GM12874 (cell line): ENCODE measurements around the gene CDYL2.

Source experiments
- TF ChIP-seq, protein P1 (sequence below): IDR thresholded peaks from 2 replicates; pipeline ENCODE4 v1.5.1; 2011; ENCODE audit warnings: low read depth, mild to moderate bottlenecking, control low read depth, low read length, moderate library complexity; ENCODE audit not compliant: insufficient read depth

Gene CDYL2

GRCh38 chr16:80640316-80640715, 164.1 kb downstream of the CDYL2 start:
- TF ChIP-seq, protein P1, sequence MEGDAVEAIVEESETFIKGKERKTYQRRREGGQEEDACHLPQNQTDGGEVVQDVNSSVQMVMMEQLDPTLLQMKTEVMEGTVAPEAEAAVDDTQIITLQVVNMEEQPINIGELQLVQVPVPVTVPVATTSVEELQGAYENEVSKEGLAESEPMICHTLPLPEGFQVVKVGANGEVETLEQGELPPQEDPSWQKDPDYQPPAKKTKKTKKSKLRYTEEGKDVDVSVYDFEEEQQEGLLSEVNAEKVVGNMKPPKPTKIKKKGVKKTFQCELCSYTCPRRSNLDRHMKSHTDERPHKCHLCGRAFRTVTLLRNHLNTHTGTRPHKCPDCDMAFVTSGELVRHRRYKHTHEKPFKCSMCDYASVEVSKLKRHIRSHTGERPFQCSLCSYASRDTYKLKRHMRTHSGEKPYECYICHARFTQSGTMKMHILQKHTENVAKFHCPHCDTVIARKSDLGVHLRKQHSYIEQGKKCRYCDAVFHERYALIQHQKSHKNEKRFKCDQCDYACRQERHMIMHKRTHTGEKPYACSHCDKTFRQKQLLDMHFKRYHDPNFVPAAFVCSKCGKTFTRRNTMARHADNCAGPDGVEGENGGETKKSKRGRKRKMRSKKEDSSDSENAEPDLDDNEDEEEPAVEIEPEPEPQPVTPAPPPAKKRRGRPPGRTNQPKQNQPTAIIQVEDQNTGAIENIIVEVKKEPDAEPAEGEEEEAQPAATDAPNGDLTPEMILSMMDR, result no peak

- TF ChIP-seq, protein P1, result no peak
Measured at GRCh38 chr16:80639636-80640035, 164.8 kb downstream of the CDYL2 start.

GRCh38 chr16:80637621-80638020, 166.8 kb downstream of the CDYL2 start:
- TF ChIP-seq, protein P1, result no peak

- TF ChIP-seq, protein P1, result no peak
Measured at GRCh38 chr16:80631581-80631980, 172.8 kb downstream of the CDYL2 start.

- TF ChIP-seq, protein P1, result no peak
Measured at GRCh38 chr16:80628254-80628653, 176.1 kb downstream of the CDYL2 start.

GRCh38 chr16:80627108-80627507, 177.3 kb downstream of the CDYL2 start:
- TF ChIP-seq, protein P1, result no peak

DNA sequence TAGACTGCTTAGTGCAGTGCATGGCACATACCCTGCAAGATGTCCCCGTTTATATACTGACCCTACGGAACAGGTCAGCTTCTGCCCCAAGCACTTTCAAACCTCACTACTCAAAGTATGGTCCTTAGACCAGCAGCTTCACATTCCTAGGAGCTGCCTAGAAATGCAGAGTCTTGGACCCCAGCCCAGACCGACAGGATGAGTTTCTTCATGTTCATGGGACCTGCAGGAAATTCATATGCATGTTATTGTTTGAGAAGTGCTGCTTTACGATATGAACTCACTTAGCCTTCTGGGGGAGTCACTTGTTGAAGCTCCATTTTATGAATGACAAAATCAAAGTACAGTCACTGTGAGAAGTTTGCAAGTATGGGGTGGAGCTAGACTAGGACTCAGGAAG, 181.0 kb downstream of the CDYL2 start:
- TF ChIP-seq, protein P1, result no peak

DNA sequence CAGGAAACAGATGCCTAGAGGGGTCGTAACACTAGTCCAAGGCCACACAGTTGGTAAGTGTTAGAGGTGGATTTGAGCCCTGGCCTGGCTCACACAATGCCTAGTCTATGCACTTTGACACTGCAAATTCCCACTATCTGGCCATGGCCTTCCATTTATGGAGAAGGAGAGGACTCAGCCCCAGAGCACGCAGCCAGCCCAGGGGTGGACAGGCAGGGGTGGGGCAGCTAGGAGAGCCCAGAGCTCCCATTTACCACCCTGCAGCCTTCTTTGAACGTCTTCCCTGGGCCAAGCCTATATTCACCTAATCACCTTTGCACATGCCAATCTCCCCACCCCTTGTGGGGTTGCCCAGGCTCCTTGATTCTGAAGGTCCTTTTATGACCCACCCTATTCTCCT, 182.4 kb downstream of the CDYL2 start:
- TF ChIP-seq, protein P1, result no peak
